Lower leg skin (tissue), 3 donors: ENCODE measurements around the gene DOK6.

Experiments
- CTCF ChIP-seq, 3 donors: fragments of 450-650 bp; IDR thresholded peaks; one replicate each; pipeline ENCODE4 v1.5.1; 2016; ENCODE audit warnings: antibody characterized with exemption in 3 of 3, mild to moderate bottlenecking in 3 of 3, moderate library complexity in 2 of 3
- POLR2A ChIP-seq, 2 donors: fragments of 450-650 bp; IDR thresholded peaks; one replicate each; pipeline ENCODE4 v1.6.1; 2016 to 2017; ENCODE audit warnings: antibody characterized with exemption in 2 of 2, mild to moderate bottlenecking in 1 of 2, moderate library complexity in 1 of 2

DNA sequence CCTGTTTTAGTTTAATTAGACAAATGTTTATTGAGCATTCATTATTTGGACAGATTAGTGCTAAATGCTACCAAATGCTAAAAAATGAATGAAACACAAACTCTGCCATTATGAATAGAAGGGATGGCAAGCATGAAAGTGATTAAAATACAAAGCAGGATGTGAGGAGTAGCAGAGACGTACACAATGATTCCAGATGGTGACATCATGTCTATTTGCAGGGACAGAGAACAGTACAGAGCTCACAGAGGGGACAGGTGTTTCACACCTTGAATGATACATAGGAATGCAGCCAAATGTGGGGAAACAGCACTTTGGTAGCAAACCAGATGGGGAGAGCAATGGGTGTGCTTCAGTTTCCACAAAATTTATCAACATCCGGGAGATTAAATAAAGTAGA is 470.7 kb downstream of the DOK6 start:
- no peak for TF ChIP-seq CTCF (IDR thresholded peaks at IDR 0.05)
- no peak for TF ChIP-seq POLR2A (IDR thresholded peaks at IDR 0.05)
